Measurements from ENCODE around the gene MYO1G. TPM values are rescaled to one million over a fixed set of nuclear protein-coding genes. Genes with fewer than 3 reads are reported as not detected.

Gene MYO1G
- total RNA-seq, 2 experiments from 2014 or later = 399 to 403 TPM

- peaks cover 20% of the 10 kb centered on the region for H3K4me1 Mint-ChIP-seq (ENCODE audit: low read depth)
- H3K4me3 Mint-ChIP-seq = no peak overlapping the region
- intact Hi-C loops (cut with micrococcal nuclease) = no loop called here
- no peaks in the 10 kb centered on the region for H3K36me3 Mint-ChIP-seq (ENCODE audit: low read depth)
- TF ChIP-seq CTCF (IDR thresholded peaks at IDR 0.05) = no peak
- ChIA-PET CTCF (interaction anchor here (0.7 to 1.7 kb wide), 5 partner anchors 9 to 65 kb away, joined by 3 to 11 read pairs (median 4); partner anchors contain the start of gene H2AZ2), POLR2A (interaction anchor here (0.9 to 1.8 kb wide), 3 partner anchors 21 to 66 kb away, joined by 3 to 4 read pairs (median 4); partner anchors contain the start of gene MYO1G)
- peak overlapping the region; percentile 71 for H3K27ac Mint-ChIP-seq
- DNase-seq = no peak
- ATAC-seq = no peak
- H3K9me3 Mint-ChIP-seq = no peaks in the 10 kb centered on the region
- no peaks in the 10 kb centered on the region for H3K27me3 Mint-ChIP-seq
These were observed 66.0 kb downstream of the MYO1G start for GRCh38 chr7:44912775-44913347.

Other genes starting within 250 kb of the MYO1G start
- 100 to 1,000 TPM; 131 to 134 TPM for gene ZMIZ2, start 230.2 kb downstream of the MYO1G start, total RNA-seq
- 1,000 to 10,000 TPM; 2,824 to 2,882 TPM for gene PPIA, start 182.3 kb downstream of the MYO1G start, total RNA-seq
- gene H2AZ2, start 130.9 kb downstream of the MYO1G start, total RNA-seq = 100 to 1,000 TPM; 242 to 271 TPM
- gene PURB, start 93.5 kb downstream of the MYO1G start, total RNA-seq = 10 to 100 TPM; 20.5 to 21.0 TPM
- gene CCM2, start 21.2 kb upstream of the MYO1G start, total RNA-seq = 10 to 100 TPM; 72.3 to 77.5 TPM
- under 1 TPM; 0.31 to 0.50 TPM for gene NACAD, start 110.0 kb upstream of the MYO1G start, total RNA-seq
- gene TBRG4, start 132.7 kb upstream of the MYO1G start, total RNA-seq = 100 to 1,000 TPM; 197 TPM
- gene RAMP3, start 178.8 kb upstream of the MYO1G start, total RNA-seq = not detected